Neuron (in vitro differentiated cells): ENCODE data around the gene C12orf75.
A peak's percentile ranks its signal among the peaks of the same experiment; 100 is the strongest.
"Not testable (repeated sequence)": the region's sequence is repeated elsewhere in the genome, so short reads cannot be mapped to it uniquely, and the experiment has no call there.

Source experiments
- H2AFZ ChIP-seq: one replicate; pipeline ENCODE4 v1.6.1; 2013; ENCODE audit warnings: low read depth, mild to moderate bottlenecking, inconsistent platforms, low read length, moderate library complexity
- H3K27me3 ChIP-seq: one replicate; pipeline ENCODE4 v1.6.1; 2013; ENCODE audit warnings: low read length; ENCODE audit not compliant: insufficient read depth
- H3K36me3 ChIP-seq: one replicate; pipeline ENCODE4 v1.6.1; 2013; ENCODE audit warnings: low read length; ENCODE audit not compliant: insufficient read depth
- H3K4me1 ChIP-seq: one replicate; pipeline ENCODE4 v1.6.1; 2013; ENCODE audit warnings: low read length; ENCODE audit not compliant: insufficient read depth
- H3K4me3 ChIP-seq: 2 replicates; pipeline ENCODE4 v1.5.1; 2013; ENCODE audit warnings: mild to moderate bottlenecking, low read length, moderate library complexity
- H3K9me3 ChIP-seq: one replicate; pipeline ENCODE4 v1.6.1; 2013; ENCODE audit warnings: low read length

Gene C12orf75

DNA sequence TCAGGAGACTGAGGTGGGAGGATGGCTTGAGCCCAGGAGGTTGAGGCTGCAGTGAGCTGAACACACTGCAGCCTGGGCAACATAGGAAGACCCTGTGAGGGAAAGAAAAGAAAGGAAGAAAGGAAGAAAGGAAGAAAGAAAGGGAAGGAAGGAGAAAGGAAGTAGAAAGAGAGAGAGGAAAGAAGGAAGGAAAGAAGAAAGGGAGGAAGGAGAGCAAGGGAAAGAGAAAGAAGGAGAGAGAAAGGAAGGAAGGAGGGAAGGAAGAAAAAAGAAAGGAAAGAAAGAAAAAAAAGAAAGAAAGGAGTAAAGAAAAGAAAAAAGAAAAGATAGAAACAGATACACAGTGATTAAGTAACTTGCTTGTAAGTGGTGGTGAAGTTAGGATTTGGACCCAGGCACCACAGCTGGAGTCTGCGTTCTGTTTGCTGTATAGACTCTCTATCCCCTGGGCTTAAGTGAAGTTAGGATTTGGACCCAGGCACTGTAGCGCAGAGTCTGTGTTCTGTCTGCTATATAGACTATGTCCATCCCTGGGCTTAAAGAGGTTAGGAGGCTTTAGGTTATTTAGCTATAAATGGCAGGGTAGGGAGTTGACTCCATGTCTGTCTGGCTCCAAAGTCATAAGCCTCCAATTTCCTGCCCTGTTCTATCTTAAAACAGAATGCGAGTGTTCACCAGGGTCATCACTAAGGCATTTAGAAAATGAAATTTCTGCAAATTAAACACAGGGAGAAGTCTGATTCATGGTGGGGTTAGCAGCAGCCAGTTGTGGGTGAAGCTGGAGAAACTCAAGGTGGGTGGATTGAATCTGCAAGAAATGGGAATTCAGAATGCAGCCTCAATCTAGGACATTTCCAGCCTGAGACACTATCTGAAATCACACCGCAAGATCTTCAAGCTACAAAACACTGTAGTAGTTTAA is 13.3 kb upstream of the C12orf75 start:
- Histone ChIP-seq H3K4me3 (no peak overlapping the region), H3K36me3 (no peaks in the 10 kb centered on the region), H3K27me3 (peaks cover 11% of the 10 kb centered on the region), H3K9me3 (no peaks in the 10 kb centered on the region), H3K4me1 (no peaks in the 10 kb centered on the region), H2AFZ (no peak overlapping the region)

- Histone ChIP-seq H3K9me3 (no peaks in the 10 kb centered on the region), H3K36me3 (no peaks in the 10 kb centered on the region), H3K4me1 (no peaks in the 10 kb centered on the region), H3K27me3 (peaks cover 11% of the 10 kb centered on the region), H2AFZ (no peak overlapping the region), H3K4me3 (no peak overlapping the region)
Measured at GRCh38 chr12:105317942-105318621, 12.4 kb upstream of the C12orf75 start.

GRCh38 chr12:105318651-105319483 is 11.6 kb upstream of the C12orf75 start:
- H3K4me1 ChIP-seq, result no peaks in the 10 kb centered on the region
- no peaks in the 10 kb centered on the region for H3K9me3 ChIP-seq
- H3K36me3 ChIP-seq, result no peaks in the 10 kb centered on the region
- peaks cover 11% of the 10 kb centered on the region for H3K27me3 ChIP-seq
- H2AFZ ChIP-seq, result no peak overlapping the region
- no peak overlapping the region for H3K4me3 ChIP-seq

DNA sequence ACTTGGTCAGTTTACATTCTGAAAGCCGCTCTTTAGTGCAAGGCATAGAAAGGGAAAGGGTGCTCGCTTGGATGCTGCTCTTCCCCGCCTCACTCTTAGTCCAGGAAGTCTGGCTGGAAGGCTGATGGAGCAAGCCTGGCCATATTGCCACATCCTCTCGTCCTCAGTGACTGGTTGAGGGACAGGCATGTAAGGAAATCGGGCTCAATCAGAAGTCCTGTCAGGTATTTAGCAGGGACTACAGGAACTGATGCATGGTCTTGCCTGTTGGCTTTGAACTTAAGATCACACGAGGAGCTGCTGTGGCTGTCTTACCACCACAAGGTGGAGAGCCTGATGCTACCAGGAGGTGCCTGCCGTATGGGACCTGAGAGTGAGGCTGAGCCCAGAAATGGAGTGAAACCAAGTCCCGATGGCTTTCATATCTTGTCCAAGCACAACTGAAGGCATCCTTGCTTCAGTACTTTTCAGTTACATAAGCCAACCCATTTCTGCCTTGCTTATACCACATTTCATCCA is 10.7 kb upstream of the C12orf75 start:
- Histone ChIP-seq H2AFZ (no peak overlapping the region), H3K27me3 (peaks cover 11% of the 10 kb centered on the region), H3K4me1 (no peaks in the 10 kb centered on the region), H3K4me3 (no peak overlapping the region), H3K36me3 (no peaks in the 10 kb centered on the region), H3K9me3 (no peaks in the 10 kb centered on the region)

- H3K36me3 ChIP-seq, result no peaks in the 10 kb centered on the region
- no peak overlapping the region for H2AFZ ChIP-seq
- H3K27me3 ChIP-seq, result peaks cover 11% of the 10 kb centered on the region
- no peaks in the 10 kb centered on the region for H3K4me1 ChIP-seq
- no peaks in the 10 kb centered on the region for H3K9me3 ChIP-seq
- H3K4me3 ChIP-seq, result no peak overlapping the region
Measured at GRCh38 chr12:105321125-105321524, 9.4 kb upstream of the C12orf75 start.

DNA sequence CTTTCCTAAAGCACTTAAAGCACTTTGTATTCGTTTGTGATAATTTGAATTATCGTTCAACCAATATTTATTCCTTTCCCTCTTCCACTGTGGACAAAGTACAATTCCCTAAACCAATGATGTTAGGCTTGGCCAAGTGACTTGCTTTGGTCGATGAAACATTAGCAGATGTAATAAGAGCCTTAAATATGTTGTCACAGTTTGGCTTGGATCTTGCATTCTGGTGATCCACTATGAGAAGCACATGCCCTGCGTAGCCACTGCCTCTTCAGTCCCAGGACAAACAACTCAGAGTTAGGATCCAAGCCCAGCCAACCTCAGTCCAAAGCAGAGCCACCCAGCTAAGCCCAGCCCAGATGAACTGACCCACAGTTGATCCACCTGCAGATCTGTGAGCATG is 8.4 kb upstream of the C12orf75 start:
- Histone ChIP-seq H3K27me3 (peaks cover 11% of the 10 kb centered on the region), H3K4me1 (no peaks in the 10 kb centered on the region), H2AFZ (no peak overlapping the region), H3K36me3 (no peaks in the 10 kb centered on the region), H3K4me3 (no peak overlapping the region), H3K9me3 (no peaks in the 10 kb centered on the region)

DNA sequence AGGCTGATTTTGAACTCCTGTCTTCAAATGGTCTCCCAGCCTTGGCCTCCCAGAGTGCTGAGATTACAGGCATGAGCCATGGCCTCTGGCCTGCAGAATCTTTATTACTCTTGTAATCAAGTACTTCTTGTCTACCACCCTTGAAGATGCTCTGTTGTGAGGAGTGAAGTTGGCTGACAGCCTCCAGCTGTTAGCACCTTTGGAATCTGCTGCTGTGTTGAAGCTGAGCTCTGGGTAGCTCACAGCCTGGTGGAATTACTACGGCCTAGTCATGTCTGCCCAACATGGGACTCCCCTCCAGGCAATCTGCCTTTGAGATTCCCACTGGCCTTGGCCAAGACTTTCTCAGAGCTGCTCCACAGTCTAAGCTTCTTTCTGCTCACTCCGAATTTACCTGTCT is 5.8 kb upstream of the C12orf75 start:
- no peaks in the 10 kb centered on the region for H3K4me1 ChIP-seq
- no peaks in the 10 kb centered on the region for H3K36me3 ChIP-seq
- H2AFZ ChIP-seq, result no peak overlapping the region
- no peak overlapping the region for H3K4me3 ChIP-seq
- no peaks in the 10 kb centered on the region for H3K9me3 ChIP-seq
- H3K27me3 ChIP-seq, result peaks cover 19% of the 10 kb centered on the region

GRCh38 chr12:105325117-105325516 is 5.4 kb upstream of the C12orf75 start:
- Histone ChIP-seq H3K36me3 (no peaks in the 10 kb centered on the region), H3K4me3 (no peak overlapping the region), H3K9me3 (no peaks in the 10 kb centered on the region), H3K27me3 (peaks cover 18% of the 10 kb centered on the region), H2AFZ (no peak overlapping the region), H3K4me1 (peaks cover 3% of the 10 kb centered on the region)

DNA sequence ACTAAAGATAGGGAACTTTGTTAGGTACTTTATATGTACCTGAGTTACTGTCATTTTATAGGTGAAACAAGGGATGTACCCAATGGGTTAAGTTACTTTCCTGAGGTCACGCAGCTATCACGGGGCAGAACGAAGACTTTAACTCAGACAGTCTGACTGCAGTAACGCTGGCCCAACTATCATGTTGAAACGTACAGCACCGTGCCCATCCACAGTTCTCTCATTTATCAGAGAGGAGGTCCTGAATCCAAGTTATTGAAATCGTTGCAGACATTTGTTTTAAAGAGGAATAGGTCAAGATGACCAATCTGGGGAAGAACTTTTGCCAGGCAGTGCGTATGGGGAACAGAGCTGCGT is 587 bp upstream of the C12orf75 start:
- Histone ChIP-seq H3K4me1 (peaks cover 25% of the 10 kb centered on the region), H3K27me3 (peaks cover 8% of the 10 kb centered on the region), H3K9me3 (no peaks in the 10 kb centered on the region), H2AFZ (no peak overlapping the region), H3K4me3 (peak overlapping the region; percentile 52), H3K36me3 (no peaks in the 10 kb centered on the region)

- Histone ChIP-seq H3K9me3 (no peaks in the 10 kb centered on the region), H3K27me3 (peaks cover 8% of the 10 kb centered on the region), H3K4me3 (peak overlapping the region; percentile 52), H2AFZ (peak overlapping the region; percentile 3), H3K36me3 (no peaks in the 10 kb centered on the region), H3K4me1 (peaks cover 25% of the 10 kb centered on the region)
Measured at GRCh38 chr12:105330931-105331804, 677 bp downstream of the C12orf75 start.

DNA sequence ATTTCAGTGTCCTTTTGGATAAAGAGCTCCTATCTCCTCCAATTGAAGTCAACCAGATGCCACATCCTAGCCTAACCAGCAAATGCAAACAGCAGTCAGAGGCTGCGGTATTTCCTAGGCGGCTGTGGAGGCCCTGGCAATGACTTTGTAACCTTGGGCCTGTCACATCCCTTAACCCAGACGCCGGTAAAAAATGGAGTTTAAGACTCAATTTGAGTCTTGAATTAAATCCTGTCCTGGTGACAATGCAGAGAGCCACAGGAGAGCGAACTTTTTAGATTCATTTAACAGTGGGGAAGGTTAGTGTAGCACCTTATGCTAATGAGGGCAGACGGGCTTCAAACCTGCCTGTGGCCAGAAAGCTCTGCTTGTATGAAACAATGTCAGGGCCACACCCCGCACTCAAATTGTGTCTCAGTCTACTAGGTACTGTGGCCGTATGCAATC is 1.3 kb downstream of the C12orf75 start:
- Histone ChIP-seq H2AFZ (no peak overlapping the region), H3K9me3 (no peaks in the 10 kb centered on the region), H3K4me3 (peak overlapping the region; percentile 52), H3K4me1 (peaks cover 25% of the 10 kb centered on the region), H3K27me3 (peaks cover 8% of the 10 kb centered on the region), H3K36me3 (no peaks in the 10 kb centered on the region)

DNA sequence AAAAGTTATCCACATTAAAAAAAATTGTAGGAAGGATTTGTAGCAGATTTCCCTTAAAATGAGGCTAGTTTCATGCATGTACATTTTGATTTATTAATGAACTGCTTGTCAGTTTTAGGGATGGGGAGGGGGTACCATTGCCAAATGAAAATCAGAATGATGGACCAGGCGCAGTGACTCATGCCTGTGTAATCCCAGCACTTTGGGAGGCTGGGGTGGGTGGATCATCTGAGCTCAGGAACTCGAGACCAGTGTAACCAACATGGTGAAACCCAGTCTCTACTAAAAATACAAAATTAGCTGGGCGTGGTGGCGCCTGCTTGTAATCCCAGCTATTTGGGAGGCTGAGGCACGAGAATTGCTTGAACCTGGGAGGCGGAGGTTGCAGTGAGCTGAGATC is 1.8 kb downstream of the C12orf75 start:
- peaks cover 25% of the 10 kb centered on the region for H3K4me1 ChIP-seq
- H3K27me3 ChIP-seq, H2AFZ ChIP-seq, H3K9me3 ChIP-seq, H3K36me3 ChIP-seq, H3K4me3 ChIP-seq: not testable (repeated sequence)
